NCI-H345 (cell line): ENCODE results near the gene ABCC11.
A peak's percentile ranks its signal among the peaks of the same experiment; 100 is the strongest.

Source experiments
- DNase-seq: peaks from one replicate; lab custom pipeline; 2025; lab: John Stamatoyannopoulos, UW

Gene ABCC11

DNA sequence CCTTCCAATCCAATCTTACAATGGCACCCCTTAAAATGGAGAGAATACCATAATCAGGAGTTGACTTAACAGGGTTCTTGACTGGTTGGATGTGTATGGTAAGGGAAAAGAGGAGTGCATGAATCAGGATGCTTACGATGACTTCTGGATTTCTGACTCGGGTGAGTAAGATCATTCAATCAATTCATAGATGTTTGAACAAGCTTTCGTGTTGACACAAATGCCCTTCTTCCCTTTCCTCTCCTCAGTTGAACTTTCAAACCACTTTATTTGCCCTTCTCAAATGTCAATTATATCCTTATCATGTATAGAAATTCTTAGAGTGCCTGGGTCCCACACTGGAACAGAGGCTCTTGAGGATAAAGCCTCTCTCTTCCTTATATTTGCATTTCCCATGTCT lies 117.4 kb downstream of the ABCC11 start:
- no peak for DNase-seq

- DNase-seq: no peak
Observed at GRCh38 chr16:48128769-48129168, 118.6 kb downstream of the ABCC11 start.

- DNase-seq: peak; percentile 67
Observed at GRCh38 chr16:48126801-48127644, 120.3 kb downstream of the ABCC11 start.

- no peak for DNase-seq
Observed at GRCh38 chr16:48125888-48126287, 121.5 kb downstream of the ABCC11 start.

- no peak for DNase-seq
Observed at GRCh38 chr16:48124266-48124665, 123.1 kb downstream of the ABCC11 start.

DNA sequence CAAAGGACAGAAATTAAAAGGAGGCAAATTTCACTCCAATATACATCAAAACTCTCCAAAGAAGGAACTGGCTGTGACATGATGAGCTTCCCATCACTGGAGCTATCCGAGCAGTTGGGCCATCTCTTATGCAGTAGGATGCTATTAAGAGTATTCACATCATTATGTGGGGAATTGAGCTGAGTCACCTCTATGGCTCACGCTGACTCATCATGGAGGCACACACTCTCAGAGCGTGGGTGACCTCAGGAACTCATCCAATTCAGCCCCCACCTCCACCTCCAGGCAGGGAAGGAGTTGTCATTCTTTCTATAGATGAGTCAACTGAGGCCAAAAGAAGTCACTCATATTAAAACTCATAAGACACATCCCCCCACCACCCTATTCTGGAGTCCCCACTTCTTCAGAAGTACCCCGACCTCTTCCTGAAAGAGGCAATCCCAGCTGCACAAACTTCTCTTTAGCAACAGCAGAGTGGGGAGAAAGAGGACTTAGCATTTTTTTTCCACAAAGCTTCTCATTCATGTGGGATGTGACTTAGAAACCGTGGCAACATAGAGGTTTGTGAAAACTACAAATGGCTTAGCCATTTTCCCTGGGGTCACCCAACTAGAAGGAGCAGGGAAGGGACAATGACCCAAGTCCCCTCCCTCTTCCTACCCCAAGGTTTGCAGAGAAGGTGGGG lies 124.1 kb downstream of the ABCC11 start:
- DNase-seq: no peak

GRCh38 chr16:48121276-48121675 lies 126.1 kb downstream of the ABCC11 start:
- DNase-seq: no peak

GRCh38 chr16:48118841-48119240 lies 128.5 kb downstream of the ABCC11 start:
- DNase-seq: no peak

- DNase-seq: peak; percentile 17
Observed at GRCh38 chr16:48117217-48118105, 129.9 kb downstream of the ABCC11 start.
